Uterus (tissue), 4 donors: ENCODE results near the gene ZNF827. TPM values are rescaled to one million over a fixed set of nuclear protein-coding genes. Genes with fewer than 3 reads are reported as not detected.

Experiments
- DNase-seq, 2 donors: peaks; one replicate each; pipeline ENCODE4 v3.0.0-alpha.2; 2019 to 2020
- H3K27ac ChIP-seq, 2 donors: fragments of 200-600 bp; sonication (generic); 1 replicate in 1 of 2; 2 replicates in 1 of 2; pipeline ENCODE4 v1.5.1; 2016 to 2018
- H3K27me3 ChIP-seq, 2 donors: fragments of 200-600 bp; sonication (generic); one replicate each; pipeline ENCODE4 v1.5.1; 2018 to 2019; ENCODE audit warnings: control low read depth in 1 of 2
- H3K36me3 ChIP-seq, 2 donors: fragments of 200-600 bp; sonication (generic); one replicate each; pipeline ENCODE4 v1.5.1; 2019; ENCODE audit warnings: control low read depth in 1 of 2
- H3K4me1 ChIP-seq, 2 donors: fragments of 200-600 bp; sonication (generic); one replicate each; pipeline ENCODE4 v1.5.1; 2018 to 2019; ENCODE audit warnings: control low read depth in 1 of 2
- H3K4me3 ChIP-seq, 2 donors: fragments of 200-600 bp; sonication (generic); 1 replicate in 1 of 2; 2 replicates in 1 of 2; pipeline ENCODE4 v1.5.1; 2018 to 2019; ENCODE audit warnings: mild to moderate bottlenecking in 1 of 2
- H3K9me3 ChIP-seq, 2 donors: fragments of 200-600 bp; sonication (generic); one replicate each; pipeline ENCODE4 v1.5.1; 2019; ENCODE audit warnings: control low read depth in 1 of 2
- CTCF ChIP-seq, 4 experiments: fragments of 200-600 bp in 2 of 4; fragments of 450-650 bp in 2 of 4; sonication (generic) in 2 of 4; IDR thresholded peaks; one replicate each; pipeline ENCODE4 v1.5.1; 2016 to 2019; ENCODE audit warnings: antibody characterized with exemption in 4 of 4, mild to moderate bottlenecking in 2 of 4, moderate library complexity in 1 of 4
- POLR2A ChIP-seq, 2 donors: fragments of 450-650 bp; IDR thresholded peaks; one replicate each; pipeline ENCODE4 v1.6.1; 2016; ENCODE audit warnings: antibody characterized with exemption in 2 of 2, mild to moderate bottlenecking in 1 of 2, moderate library complexity in 1 of 2
- intact Hi-C: fragments of 100-400 bp; cut with DNase I; formaldehyde crosslinking; loops from one replicate; pipeline ENCODE4 v1.15.1; 2023; ENCODE audit warnings: low total_unique reads
- total RNA-seq, 4 donors: library from RNA; depleted of rRNA in 3 of 4; stranded (reverse); fragments of >200 nt in 3 of 4; gene quantifications; one replicate each; pipeline versions ENCODE4 v1.1.0 to v1.2.4, GENCODE V29; 2014 to 2023
- donor health status: DM: yes; HTN: yes; CAD: no.

Gene ZNF827
- total RNA-seq, 4 donors from 2014 or later: 2.9 to 33.1 (median 14.2) TPM

- no peaks in the 10 kb centered on the region for H3K9me3 ChIP-seq
- DNase-seq: no peak
- no peak overlapping the region for H3K4me3 ChIP-seq
- TF ChIP-seq POLR2A (IDR thresholded peaks at IDR 0.05) (no peak), CTCF (IDR thresholded peaks at IDR 0.05) (no peak)
- no peaks in the 10 kb centered on the region for H3K4me1 ChIP-seq
- H3K27me3 ChIP-seq: no peaks in the 10 kb centered on the region
- H3K27ac ChIP-seq: no peak overlapping the region
- no peaks in the 10 kb centered on the region for H3K36me3 ChIP-seq
- intact Hi-C loops: no loop called here
Observed at GRCh38 chr4:145743641-145744040, 195.0 kb downstream of the ZNF827 start.

GRCh38 chr4:145740806-145741205 lies 197.8 kb downstream of the ZNF827 start:
- Histone ChIP-seq H3K4me3 (no peak overlapping the region), H3K36me3 (no peaks in the 10 kb centered on the region)
- TF ChIP-seq POLR2A (IDR thresholded peaks at IDR 0.05) (no peak), CTCF (IDR thresholded peaks at IDR 0.05) (no peak)

GRCh38 chr4:145739845-145740244 lies 198.8 kb downstream of the ZNF827 start:
- Histone ChIP-seq H3K36me3 (no peaks in the 10 kb centered on the region), H3K9me3 (no peaks in the 10 kb centered on the region), H3K27ac (no peak overlapping the region), H3K4me3 (no peak overlapping the region), H3K27me3 (no peaks in the 10 kb centered on the region), H3K4me1 (peaks cover 0 to 13% of the 10 kb centered on the region in 2 donors)
- DNase-seq: no peak
- intact Hi-C loops: no loop called here
- TF ChIP-seq CTCF (IDR thresholded peaks at IDR 0.05): no peak
- no peak for TF ChIP-seq POLR2A (IDR thresholded peaks at IDR 0.05)

More at GRCh38 chr4:145740806-145741205, 197.8 kb downstream of the ZNF827 start:
- H3K27me3 ChIP-seq: no peaks in the 10 kb centered on the region
- intact Hi-C loops: no loop called here
- DNase-seq: no peak
- no peak overlapping the region for H3K27ac ChIP-seq
- peaks cover 0 to 10% of the 10 kb centered on the region in 2 donors for H3K4me1 ChIP-seq
- H3K9me3 ChIP-seq: no peaks in the 10 kb centered on the region

GRCh38 chr4:145736241-145736831 lies 202.3 kb downstream of the ZNF827 start:
- H3K4me1 ChIP-seq: peaks cover 0 to 17% of the 10 kb centered on the region in 2 donors
- DNase-seq: peak; percentile 68 to 75

More at GRCh38 chr4:145736241-145736831, 202.3 kb downstream of the ZNF827 start:
- peak in 1 of 4 experiments; percentile 6 for TF ChIP-seq CTCF (IDR thresholded peaks at IDR 0.05)
- TF ChIP-seq POLR2A (IDR thresholded peaks at IDR 0.05): no peak
- intact Hi-C loops: no loop called here
- no peaks in the 10 kb centered on the region for H3K27me3 ChIP-seq
- no peaks in the 10 kb centered on the region for H3K36me3 ChIP-seq
- no peaks in the 10 kb centered on the region for H3K9me3 ChIP-seq
- H3K27ac ChIP-seq: peak overlapping the region; percentile 94 to 98
- no peak overlapping the region for H3K4me3 ChIP-seq
